Subcutaneous adipose tissue (tissue), 4 donors: Measurements from ENCODE around the gene LRRC17. TPM values are rescaled to one million over a fixed set of nuclear protein-coding genes. Genes with fewer than 3 reads are reported as not detected.

ENCODE experiments used
- total RNA-seq, 4 donors: library from RNA; depleted of rRNA; stranded (reverse); fragments of >200 nt; gene quantifications; one replicate each; pipeline ENCODE4 v1.1.0, GENCODE V29; 2016
- TF ChIP-seq, protein P1 (sequence below): fragments of 450-650 bp; IDR thresholded peaks from one replicate; pipeline ENCODE4 v1.5.1; 2016; ENCODE audit warnings: low read depth, mild to moderate bottlenecking, control low read depth, antibody characterized with exemption, moderate library complexity

The LRRC17 gene
- total RNA-seq, 4 donors from 2014 or later, result 2.3 to 4.5 (median 3.9) TPM

- TF ChIP-seq, protein P1, sequence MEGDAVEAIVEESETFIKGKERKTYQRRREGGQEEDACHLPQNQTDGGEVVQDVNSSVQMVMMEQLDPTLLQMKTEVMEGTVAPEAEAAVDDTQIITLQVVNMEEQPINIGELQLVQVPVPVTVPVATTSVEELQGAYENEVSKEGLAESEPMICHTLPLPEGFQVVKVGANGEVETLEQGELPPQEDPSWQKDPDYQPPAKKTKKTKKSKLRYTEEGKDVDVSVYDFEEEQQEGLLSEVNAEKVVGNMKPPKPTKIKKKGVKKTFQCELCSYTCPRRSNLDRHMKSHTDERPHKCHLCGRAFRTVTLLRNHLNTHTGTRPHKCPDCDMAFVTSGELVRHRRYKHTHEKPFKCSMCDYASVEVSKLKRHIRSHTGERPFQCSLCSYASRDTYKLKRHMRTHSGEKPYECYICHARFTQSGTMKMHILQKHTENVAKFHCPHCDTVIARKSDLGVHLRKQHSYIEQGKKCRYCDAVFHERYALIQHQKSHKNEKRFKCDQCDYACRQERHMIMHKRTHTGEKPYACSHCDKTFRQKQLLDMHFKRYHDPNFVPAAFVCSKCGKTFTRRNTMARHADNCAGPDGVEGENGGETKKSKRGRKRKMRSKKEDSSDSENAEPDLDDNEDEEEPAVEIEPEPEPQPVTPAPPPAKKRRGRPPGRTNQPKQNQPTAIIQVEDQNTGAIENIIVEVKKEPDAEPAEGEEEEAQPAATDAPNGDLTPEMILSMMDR, result no peak
Observed at GRCh38 chr7:102890292-102890970, 22.4 kb upstream of the LRRC17 start.

- TF ChIP-seq, protein P1, result no peak
Observed at GRCh38 chr7:102890971-102891692, 21.7 kb upstream of the LRRC17 start.

DNA sequence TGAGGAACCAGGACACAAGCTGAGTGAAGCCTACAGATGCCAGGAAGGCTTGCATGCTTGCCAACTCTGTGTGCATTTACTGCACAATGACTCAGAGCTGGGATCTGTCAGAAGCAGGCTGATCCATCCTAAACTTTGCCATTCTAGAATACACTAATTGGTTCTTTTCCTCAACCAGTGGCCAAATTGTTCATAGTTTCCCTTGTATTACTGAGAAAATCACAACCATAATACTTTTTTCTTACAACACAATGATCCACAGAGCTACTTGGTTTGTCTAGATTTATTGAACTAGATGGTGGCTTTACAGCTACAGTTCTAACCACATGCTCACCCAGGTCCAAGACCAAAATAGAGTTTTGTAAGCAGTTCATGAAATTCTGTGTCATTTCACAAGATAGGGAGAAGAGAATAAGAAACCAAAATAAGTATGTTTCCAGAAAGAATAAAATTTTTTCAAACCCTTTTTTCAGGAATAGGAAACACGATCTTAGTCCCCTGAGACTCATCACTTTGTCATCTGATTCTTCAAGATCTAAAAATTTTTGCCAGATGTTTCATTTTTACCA is 21.0 kb upstream of the LRRC17 start:
- TF ChIP-seq, protein P1, result no peak

- TF ChIP-seq, protein P1, result no peak
Observed at GRCh38 chr7:102892631-102893278, 20.0 kb upstream of the LRRC17 start.

DNA sequence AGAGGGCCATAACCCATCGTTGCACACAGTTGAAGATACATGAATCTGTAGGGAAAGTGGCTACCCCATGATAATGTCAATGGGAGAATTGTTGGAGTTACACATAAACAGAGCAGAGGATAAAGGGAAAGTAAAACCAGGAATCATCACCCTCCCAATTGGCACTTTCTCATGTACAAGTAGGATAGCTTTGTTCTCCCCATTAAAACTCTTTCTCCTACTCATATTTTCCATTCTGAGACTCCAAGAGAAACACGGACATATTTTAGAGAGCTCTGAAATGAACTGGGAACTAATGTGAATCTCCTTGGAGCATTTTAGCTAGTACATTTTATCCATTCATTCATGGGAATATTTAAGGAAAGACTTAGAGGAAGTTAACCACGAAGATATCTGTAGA is 17.2 kb upstream of the LRRC17 start:
- TF ChIP-seq, protein P1, result no peak

GRCh38 chr7:102896585-102896984 is 16.2 kb upstream of the LRRC17 start:
- TF ChIP-seq, protein P1, result no peak

GRCh38 chr7:102897211-102897631 is 15.6 kb upstream of the LRRC17 start:
- TF ChIP-seq, protein P1, result no peak
